Left lung (tissue), 10 donors: ENCODE results near the gene CSNK1G1. TPM values are rescaled to one million over a fixed set of nuclear protein-coding genes. Genes with fewer than 3 reads are reported as not detected.
A peak's percentile ranks its signal among the peaks of the same experiment; 100 is the strongest.

Experiments used
- ATAC-seq: fragments of 200-7000 bp; cut with Tn5 transposase; one replicate; pipeline ENCODE4 v1.9.1; 2020; ENCODE audit warnings: moderate library complexity
- DNase-seq, 4 donors: peaks; one replicate each; pipeline ENCODE4 v3.0.0-alpha.2; 2013 to 2020
- H3K27ac ChIP-seq, 2 donors: fragments of 200-600 bp; sonication (generic) in 1 of 2; one replicate each; pipeline versions ENCODE4 v1.5.0 to v1.8.0; 2020 to 2021
- H3K27me3 ChIP-seq, 2 donors: fragments of 200-600 bp; sonication (generic) in 1 of 2; one replicate each; pipeline versions ENCODE4 v1.5.0 to v1.8.0; 2020 to 2021
- H3K36me3 ChIP-seq, 2 donors: fragments of 200-600 bp; sonication (generic) in 1 of 2; one replicate each; pipeline versions ENCODE4 v1.5.0 to v1.8.0; 2020 to 2021
- H3K4me1 ChIP-seq, 2 donors: fragments of 200-600 bp; one replicate each; pipeline ENCODE4 v1.8.0; 2021
- H3K4me3 ChIP-seq, 2 donors: fragments of 200-600 bp; sonication (generic) in 1 of 2; one replicate each; pipeline versions ENCODE4 v1.5.0 to v1.8.0; 2020 to 2021; ENCODE audit warnings: mild to moderate bottlenecking in 1 of 2
- H3K9me3 ChIP-seq, 2 donors: fragments of 200-600 bp; sonication (generic) in 1 of 2; one replicate each; pipeline versions ENCODE4 v1.5.0 to v1.8.0; 2020 to 2021
- CTCF ChIP-seq, 2 donors: fragments of 200-600 bp; sonication (generic) in 1 of 2; IDR thresholded peaks; one replicate each; pipeline versions ENCODE4 v1.5.0 to v1.8.0; 2021; ENCODE audit warnings: antibody characterized with exemption in 2 of 2
- intact Hi-C, 2 donors: fragments of 100-400 bp; cut with DNase I; formaldehyde crosslinking; loops; one replicate each; pipeline versions ENCODE4 v1.11.2 to v1.14.2; 2022
- polyA plus RNA-seq, 6 donors: library from polyadenylated mRNA; unstranded; fragments of 120-200 nt; gene quantifications; one replicate each; pipeline ENCODE4 v1.2.1, GENCODE V29; 2013; ENCODE audit not compliant: insufficient read length in 6 of 6
- total RNA-seq, 2 donors: library from RNA; stranded (reverse); fragmentation: NEBNext Ultra II Directional; extraction: Animal tissue kit (Norgen Biotek cat#: 25700); gene quantifications; one replicate each; pipeline ENCODE4 v1.2.1, GENCODE V29; 2021
- donor health status: DM: no; HTN: yes; CAD: no.
- donor health status: DM: no; HTN: no; CAD: no.

Gene CSNK1G1
- total and polyA plus RNA-seq, 8 donors: 17.7 to 23.1 (median 20.5) TPM

GRCh38 chr15:64182859-64183370 lies 173.1 kb downstream of the CSNK1G1 start:
- H3K4me1 ChIP-seq: no peaks in the 10 kb centered on the region
- intact Hi-C loops: no loop called here
- no peaks in the 10 kb centered on the region for H3K9me3 ChIP-seq
- H3K27ac ChIP-seq: no peak overlapping the region
- peaks cover 0 to 46% of the 10 kb centered on the region in 2 donors for H3K36me3 ChIP-seq
- ATAC-seq (no peak), DNase-seq (no peak)
- no peaks in the 10 kb centered on the region for H3K27me3 ChIP-seq
- TF ChIP-seq CTCF (IDR thresholded peaks at IDR 0.05): no peak
- no peak overlapping the region for H3K4me3 ChIP-seq

- no peak for DNase-seq
- no peak for ATAC-seq
- no peak overlapping the region for H3K27ac ChIP-seq
- H3K4me1 ChIP-seq: no peaks in the 10 kb centered on the region
- H3K36me3 ChIP-seq: peaks cover 0 to 56% of the 10 kb centered on the region in 2 donors
- H3K27me3 ChIP-seq: no peaks in the 10 kb centered on the region
- TF ChIP-seq CTCF (IDR thresholded peaks at IDR 0.05): no peak
- intact Hi-C loops: no loop called here
- H3K4me3 ChIP-seq: no peak overlapping the region
- H3K9me3 ChIP-seq: no peaks in the 10 kb centered on the region
Observed at GRCh38 chr15:64180235-64180824, 175.6 kb downstream of the CSNK1G1 start.

- intact Hi-C loops: no loop called here
- DNase-seq: no peak
- H3K4me3 ChIP-seq: no peak overlapping the region
- no peak for TF ChIP-seq CTCF (IDR thresholded peaks at IDR 0.05)
- no peak overlapping the region for H3K27ac ChIP-seq
- no peaks in the 10 kb centered on the region for H3K9me3 ChIP-seq
- ATAC-seq: no peak
- peaks cover 7 to 22% of the 10 kb centered on the region in 2 donors for H3K4me1 ChIP-seq
- H3K27me3 ChIP-seq: no peaks in the 10 kb centered on the region
- peaks cover 0 to 21% of the 10 kb centered on the region in 2 donors for H3K36me3 ChIP-seq
Observed at GRCh38 chr15:64166102-64166890, 189.7 kb downstream of the CSNK1G1 start.

- no peak for TF ChIP-seq CTCF (IDR thresholded peaks at IDR 0.05)
- Histone ChIP-seq H3K27me3 (no peaks in the 10 kb centered on the region), H3K27ac (peak overlapping the region; percentile 90 to 94), H3K36me3 (peaks cover 2 to 24% of the 10 kb centered on the region in 2 donors), H3K4me1 (peaks cover 23 to 40% of the 10 kb centered on the region in 2 donors), H3K9me3 (no peaks in the 10 kb centered on the region), H3K4me3 (no peak overlapping the region)
- intact Hi-C loops: no loop called here
- DNase-seq (no peak), ATAC-seq (no peak)
Observed at GRCh38 chr15:64164436-64164835, 191.5 kb downstream of the CSNK1G1 start.

GRCh38 chr15:64163659-64164362 lies 192.2 kb downstream of the CSNK1G1 start:
- intact Hi-C loops: no loop called here
- TF ChIP-seq CTCF (IDR thresholded peaks at IDR 0.05): no peak
- Histone ChIP-seq H3K4me3 (peak overlapping the region; percentile 7 to 95), H3K36me3 (peaks cover 3 to 30% of the 10 kb centered on the region in 2 donors), H3K9me3 (no peaks in the 10 kb centered on the region), H3K4me1 (peaks cover 27 to 46% of the 10 kb centered on the region in 2 donors), H3K27ac (peak overlapping the region; percentile 90 to 94), H3K27me3 (no peaks in the 10 kb centered on the region)
- DNase-seq (peak in 1 of 4 donors; percentile 61), ATAC-seq (peak; percentile 40)
